Panc1 (cell line): ENCODE results near the gene CAGE1.

Source experiments
- CTCF ChIP-seq: fragments of 450-650 bp; IDR thresholded peaks from 2 replicates; pipeline ENCODE4 v1.5.1; 2017; ENCODE audit warnings: mild to moderate bottlenecking
- POLR2AphosphoS5 ChIP-seq: IDR thresholded peaks from 2 replicates; pipeline ENCODE4 v1.6.1; 2012; ENCODE audit warnings: mild to moderate bottlenecking, low read depth, low read length, moderate library complexity
- REST ChIP-seq, 2 experiments: IDR thresholded peaks; 2 replicates each; pipeline ENCODE4 v1.6.1; 2011 to 2012; ENCODE audit warnings: low read depth in 2 of 2, control low read depth in 1 of 2, low read length in 1 of 2, mild to moderate bottlenecking in 1 of 2, moderate library complexity in 1 of 2; ENCODE audit not compliant: insufficient read depth in 1 of 2
- SIN3A ChIP-seq: IDR thresholded peaks from 2 replicates; pipeline ENCODE4 v1.6.1; 2012; ENCODE audit warnings: low read depth, mild to moderate bottlenecking, low read length, moderate library complexity, borderline replicate concordance; ENCODE audit not compliant: insufficient read depth
- TCF7L2 ChIP-seq: IDR thresholded peaks from 2 replicates; pipeline ENCODE4 v1.6.1; 2011; ENCODE audit warnings: mild to moderate bottlenecking, low read depth, low read length, inconsistent platforms

DNA sequence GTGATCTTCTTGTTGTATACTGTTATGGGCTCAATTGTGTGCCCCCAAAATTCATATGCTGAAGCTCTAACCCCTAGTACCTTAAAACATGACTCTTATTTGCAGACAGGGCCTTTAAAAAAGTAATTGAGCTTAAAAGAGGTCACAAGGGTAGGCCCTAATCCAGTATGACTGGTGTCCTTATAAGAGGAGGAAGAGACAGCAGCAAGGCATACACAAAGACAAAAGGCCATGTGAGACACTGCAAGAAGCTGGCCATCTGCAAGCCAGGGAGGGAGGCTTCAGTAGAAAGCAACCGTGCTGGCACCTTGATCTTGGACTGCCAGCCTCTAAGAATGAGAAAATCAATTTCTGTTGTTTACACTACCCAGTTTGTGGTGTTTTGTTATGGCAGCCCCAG lies 8.4 kb downstream of the CAGE1 start:
- TF ChIP-seq POLR2AphosphoS5 (no peak), CTCF (no peak), REST (IDR thresholded peaks at IDR 0.05; ENCODE audit: insufficient read depth in 1 of 2, low read depth in 2 of 2, low read length in 1 of 2) (no peak), SIN3A (no peak), TCF7L2 (no peak)
